HG03442 (cell line): Measurements from ENCODE around the gene LEPROT.

ENCODE experiments used
- ATAC-seq: cut with Tn5 transposase; IDR thresholded peaks from one replicate; pipeline ENCODE4 v1.9.1; 2021; ENCODE audit warnings: mild to moderate bottlenecking, moderate library complexity; ENCODE audit not compliant: unreplicated experiment

Gene LEPROT

GRCh38 chr1:65412256-65412983 lies 8.0 kb upstream of the LEPROT start:
- no peak for ATAC-seq

GRCh38 chr1:65412984-65413375 lies 7.5 kb upstream of the LEPROT start:
- no peak for ATAC-seq

- no peak for ATAC-seq
Observed at GRCh38 chr1:65414538-65414937, 5.9 kb upstream of the LEPROT start.

- no peak for ATAC-seq
Observed at GRCh38 chr1:65416767-65417166, 3.7 kb upstream of the LEPROT start.

GRCh38 chr1:65417729-65418128 lies 2.7 kb upstream of the LEPROT start:
- no peak for ATAC-seq

GRCh38 chr1:65418522-65419185 lies 1.8 kb upstream of the LEPROT start:
- ATAC-seq: no peak

GRCh38 chr1:65419681-65420589 lies 533 bp upstream of the LEPROT start:
- peak; percentile 91 for ATAC-seq

GRCh38 chr1:65421351-65422025 lies 1.0 kb downstream of the LEPROT start:
- no peak for ATAC-seq

- ATAC-seq: no peak
Observed at GRCh38 chr1:65422241-65423203, 2.1 kb downstream of the LEPROT start.

- ATAC-seq: peak; percentile 8
Observed at GRCh38 chr1:65423884-65424572, 3.6 kb downstream of the LEPROT start.

- ATAC-seq: no peak
Observed at GRCh38 chr1:65424573-65424889, 4.1 kb downstream of the LEPROT start.

- no peak for ATAC-seq
Observed at GRCh38 chr1:65425006-65425405, 4.5 kb downstream of the LEPROT start.

GRCh38 chr1:65425697-65426096 lies 5.2 kb downstream of the LEPROT start:
- ATAC-seq: no peak

- no peak for ATAC-seq
Observed at GRCh38 chr1:65429078-65429477, 8.6 kb downstream of the LEPROT start.

- no peak for ATAC-seq
Observed at GRCh38 chr1:65429806-65430205, 9.3 kb downstream of the LEPROT start.

- peak; percentile 57 for ATAC-seq
Observed at GRCh38 chr1:65431111-65431705, 10.7 kb downstream of the LEPROT start.

- ATAC-seq: no peak
Observed at GRCh38 chr1:65432918-65433317, 12.4 kb downstream of the LEPROT start.

- ATAC-seq: no peak
Observed at GRCh38 chr1:65434255-65434654, 13.8 kb downstream of the LEPROT start.

GRCh38 chr1:65434760-65435159 lies 14.3 kb downstream of the LEPROT start:
- no peak for ATAC-seq
